Gastrocnemius medialis (tissue), 4 donors: ENCODE measurements around the gene SLC7A6OS. TPM values are rescaled to one million over a fixed set of nuclear protein-coding genes. Genes with fewer than 3 reads are reported as not detected.

ENCODE experiments used
- ATAC-seq, 2 donors: fragments of 150-250 bp; one replicate each; pipeline ENCODE4 v1.9.1; 2016
- DNase-seq, 2 donors: peaks; one replicate each; pipeline ENCODE4 v3.0.0-alpha.2; 2019
- H3K27ac ChIP-seq, 4 donors: fragments of 200-600 bp; sonication (generic); 1 replicate in 1 of 4; 2 replicates in 3 of 4; pipeline ENCODE4 v1.5.1; 2016 to 2018; ENCODE audit warnings: mild to moderate bottlenecking in 2 of 4, moderate library complexity in 1 of 4
- H3K27me3 ChIP-seq, 3 donors: fragments of 200-600 bp; sonication (generic) in 2 of 3; 1 replicate in 1 of 3; 2 replicates in 2 of 3; pipeline versions ENCODE4 v1.5.1 to v1.6.0; 2016 to 2019; ENCODE audit warnings: mild to moderate bottlenecking in 1 of 3, moderate library complexity in 1 of 3
- H3K36me3 ChIP-seq, 2 donors: fragments of 200-600 bp; sonication (generic) in 1 of 2; one replicate each; pipeline ENCODE4 v1.5.1; 2017 to 2018
- H3K4me1 ChIP-seq, 2 donors: fragments of 200-600 bp; sonication (generic) in 1 of 2; one replicate each; pipeline ENCODE4 v1.5.1; 2016 to 2017; ENCODE audit warnings: mild to moderate bottlenecking in 2 of 2
- H3K4me3 ChIP-seq, 4 donors: fragments of 200-600 bp; sonication (generic) in 3 of 4; 1 replicate in 1 of 4; 2 replicates in 3 of 4; pipeline ENCODE4 v1.5.1; 2016 to 2019; ENCODE audit warnings: mild to moderate bottlenecking in 2 of 4
- H3K9me3 ChIP-seq, 3 donors: fragments of 200-600 bp; sonication (generic) in 2 of 3; 1 replicate in 1 of 3; 2 replicates in 2 of 3; pipeline ENCODE4 v1.5.1; 2016 to 2019
- POLR2A ChIP-seq, 2 donors: fragments of 450-650 bp; IDR thresholded peaks; one replicate each; pipeline ENCODE4 v1.6.1; 2017; ENCODE audit warnings: antibody characterized with exemption in 2 of 2, mild to moderate bottlenecking in 2 of 2, moderate library complexity in 2 of 2
- in situ Hi-C, 4 donors: fragments of 200-750 bp; cut with MboI; loops; one replicate each; pipeline versions ENCODE4 v1.15.0 to v1.8.0; 2017; ENCODE audit warnings: low sequenced_read_pairs in 4 of 4
- intact Hi-C: fragments of 100-400 bp; cut with DNase I; formaldehyde crosslinking; loops from one replicate; pipeline ENCODE4 v1.15.1; 2023; ENCODE audit warnings: low total_unique reads
- total RNA-seq, 4 donors: library from RNA; depleted of rRNA; stranded (reverse); fragments of >200 nt; gene quantifications; one replicate each; pipeline versions ENCODE4 v1.1.0 to v1.2.3, GENCODE V29; 2016
- TF ChIP-seq, protein P1 (sequence below), 5 experiments: fragments of 450-650 bp in 3 of 5; fragments of 200-600 bp in 2 of 5; sonication (generic) in 2 of 5; IDR thresholded peaks in 4 of 5; conservative IDR thresholded peaks in 1 of 5; 1 replicate in 4 of 5; 2 replicates in 1 of 5; pipeline ENCODE4 v1.5.1; 2016 to 2019; ENCODE audit warnings: antibody characterized with exemption in 5 of 5, mild to moderate bottlenecking in 3 of 5, moderate library complexity in 3 of 5

The SLC7A6OS gene
- total RNA-seq, 4 donors from 2014 or later, result 5.0 to 8.8 (median 7.3) TPM

DNA sequence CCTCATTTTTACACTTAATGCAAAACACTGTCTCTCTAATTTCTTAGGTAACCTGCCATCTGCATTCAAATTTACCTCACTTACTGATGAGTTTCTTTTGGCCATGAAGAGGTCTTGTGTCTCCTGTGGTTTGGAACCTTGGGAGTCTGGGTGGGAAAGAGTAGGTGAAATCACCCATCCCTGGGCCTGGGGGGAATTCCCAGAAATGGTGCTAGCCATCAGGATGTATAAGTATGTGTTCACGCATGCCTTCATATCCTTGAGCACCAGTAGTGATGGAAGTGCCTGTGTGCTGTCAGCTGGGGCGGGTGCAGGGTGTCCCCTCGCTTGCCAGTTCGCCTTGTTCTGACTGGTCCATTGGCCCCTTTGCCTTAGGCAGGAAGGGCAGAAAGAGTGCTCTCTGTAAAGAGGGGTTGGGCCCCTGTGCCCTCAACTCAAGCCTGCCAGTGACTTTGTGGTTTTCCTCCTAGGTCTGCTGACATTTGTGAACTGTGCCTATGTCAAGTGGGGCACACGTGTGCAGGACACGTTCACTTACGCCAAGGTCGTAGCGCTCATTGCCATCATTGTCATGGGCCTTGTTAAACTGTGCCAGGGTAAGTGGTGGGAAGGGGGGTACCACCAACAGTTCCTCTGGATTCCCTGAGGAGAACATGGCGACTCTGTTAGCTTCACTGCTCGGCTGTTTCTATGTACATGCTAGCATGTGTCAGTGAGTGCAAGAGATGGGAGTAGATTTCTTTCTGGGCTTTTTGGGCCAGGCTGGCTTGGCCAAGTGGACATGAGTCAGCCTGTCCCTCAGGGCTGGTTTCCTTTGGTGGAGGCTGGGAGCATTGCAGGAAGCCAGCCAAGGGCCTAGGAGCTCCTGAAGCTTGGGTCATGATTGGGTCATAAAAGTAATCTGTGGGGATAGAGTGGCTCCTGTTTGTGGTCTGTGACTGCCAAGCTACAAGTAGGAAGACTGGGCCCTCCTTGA, 23.2 kb downstream of the SLC7A6OS start:
- DNase-seq (peak; percentile 96 to 99), ATAC-seq (peak; percentile 73 to 77)
- Histone ChIP-seq H3K27ac (peak overlapping the region; percentile 86 to 99 (median 95)), H3K4me1 (peaks cover 80 to 83% of the 10 kb centered on the region in 2 donors), H3K27me3 (no peaks in the 10 kb centered on the region), H3K9me3 (no peaks in the 10 kb centered on the region), H3K4me3 (no peak overlapping the region), H3K36me3 (peaks cover 0 to 52% of the 10 kb centered on the region in 2 donors)
- peak; percentile 48 to 60 for TF ChIP-seq POLR2A (IDR thresholded peaks at IDR 0.05)
- TF ChIP-seq, protein P1, sequence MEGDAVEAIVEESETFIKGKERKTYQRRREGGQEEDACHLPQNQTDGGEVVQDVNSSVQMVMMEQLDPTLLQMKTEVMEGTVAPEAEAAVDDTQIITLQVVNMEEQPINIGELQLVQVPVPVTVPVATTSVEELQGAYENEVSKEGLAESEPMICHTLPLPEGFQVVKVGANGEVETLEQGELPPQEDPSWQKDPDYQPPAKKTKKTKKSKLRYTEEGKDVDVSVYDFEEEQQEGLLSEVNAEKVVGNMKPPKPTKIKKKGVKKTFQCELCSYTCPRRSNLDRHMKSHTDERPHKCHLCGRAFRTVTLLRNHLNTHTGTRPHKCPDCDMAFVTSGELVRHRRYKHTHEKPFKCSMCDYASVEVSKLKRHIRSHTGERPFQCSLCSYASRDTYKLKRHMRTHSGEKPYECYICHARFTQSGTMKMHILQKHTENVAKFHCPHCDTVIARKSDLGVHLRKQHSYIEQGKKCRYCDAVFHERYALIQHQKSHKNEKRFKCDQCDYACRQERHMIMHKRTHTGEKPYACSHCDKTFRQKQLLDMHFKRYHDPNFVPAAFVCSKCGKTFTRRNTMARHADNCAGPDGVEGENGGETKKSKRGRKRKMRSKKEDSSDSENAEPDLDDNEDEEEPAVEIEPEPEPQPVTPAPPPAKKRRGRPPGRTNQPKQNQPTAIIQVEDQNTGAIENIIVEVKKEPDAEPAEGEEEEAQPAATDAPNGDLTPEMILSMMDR (IDR thresholded peaks at IDR 0.05 in 4 of 5, conservative IDR thresholded peaks at IDR 0.05 in 1 of 5), result peak in 4 of 5 experiments; percentile 20 to 50 (median 36)
- intact Hi-C loops, result loop anchor here (1.0 kb wide), 1 partner anchor 23 kb away; the partner anchor contains the start of gene SLC7A6OS
- in situ Hi-C loops, result no loop called here

DNA sequence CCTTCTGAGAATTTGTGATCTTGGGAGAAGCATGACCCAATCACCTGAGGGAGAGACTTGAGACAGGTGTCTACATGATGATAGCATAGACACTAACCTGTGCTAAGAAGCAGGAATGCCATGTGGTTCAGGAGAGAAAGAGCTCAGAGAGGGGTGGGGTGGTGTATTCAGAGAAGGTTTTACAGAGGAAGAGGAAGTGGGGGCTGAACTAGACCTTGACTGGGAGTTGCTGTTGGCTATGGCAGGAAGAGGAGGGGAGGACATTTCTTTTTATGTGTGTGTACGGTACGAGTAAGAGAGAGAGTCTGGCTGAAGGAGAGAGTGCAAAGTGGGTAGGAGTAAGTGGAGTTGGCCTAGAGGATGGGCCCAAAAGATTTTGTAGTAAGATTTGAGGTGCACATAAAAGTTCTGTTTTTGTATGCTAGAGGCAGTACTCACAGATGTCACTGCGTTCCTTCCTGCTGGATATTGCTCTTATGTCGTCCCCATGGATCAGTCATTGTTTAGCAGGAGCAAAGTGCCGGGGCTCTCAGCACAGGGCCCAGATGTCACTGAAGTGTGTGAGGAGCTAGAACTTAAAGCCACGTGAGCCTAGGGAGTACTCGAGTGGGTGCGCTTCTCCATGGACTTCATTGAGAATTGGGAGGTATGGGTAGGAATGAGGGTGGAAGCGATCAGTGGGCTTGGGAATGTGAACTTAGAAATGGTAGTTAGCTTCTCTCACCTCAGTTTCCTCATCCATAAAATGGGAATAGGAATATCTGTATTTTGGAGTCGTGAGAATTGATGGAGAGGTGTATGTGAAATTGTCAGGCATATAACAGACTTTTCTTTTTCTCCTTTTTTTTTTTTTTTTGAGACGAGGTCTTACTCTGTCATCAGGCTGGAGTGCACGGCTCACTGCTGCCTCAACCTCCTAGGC, 24.3 kb downstream of the SLC7A6OS start:
- Histone ChIP-seq H3K27me3 (no peaks in the 10 kb centered on the region), H3K27ac (peak overlapping the region; percentile 86 to 99 (median 95)), H3K9me3 (no peaks in the 10 kb centered on the region), H3K36me3 (peaks cover 0 to 48% of the 10 kb centered on the region in 2 donors), H3K4me3 (no peak overlapping the region), H3K4me1 (peaks cover 87 to 91% of the 10 kb centered on the region in 2 donors)
- ATAC-seq (no peak), DNase-seq (no peak)
- in situ Hi-C loops, result no loop called here
- intact Hi-C loops, result no loop called here
- TF ChIP-seq, protein P1 (IDR thresholded peaks at IDR 0.05 in 4 of 5, conservative IDR thresholded peaks at IDR 0.05 in 1 of 5), result no peak
- no peak for TF ChIP-seq POLR2A (IDR thresholded peaks at IDR 0.05)

DNA sequence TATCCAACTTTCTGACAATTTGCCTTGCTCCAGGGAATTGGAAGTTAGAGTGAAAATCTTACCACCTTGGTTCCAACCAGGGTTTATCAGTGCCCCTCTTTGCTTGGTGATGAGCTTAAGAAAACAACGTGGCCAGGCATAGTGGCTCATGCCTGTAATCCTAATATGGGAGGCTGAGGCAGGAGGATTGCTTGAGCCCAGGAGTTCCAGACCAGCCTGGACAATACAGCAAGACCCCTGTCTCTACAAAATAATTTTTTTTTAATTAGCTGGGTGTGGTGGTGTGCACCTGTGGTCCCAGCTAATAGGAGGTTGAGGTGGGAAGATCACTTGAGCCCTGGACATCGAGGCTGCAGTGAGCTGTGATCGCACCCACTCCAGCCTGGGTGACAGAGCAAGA, 25.1 kb downstream of the SLC7A6OS start:
- H3K36me3 ChIP-seq, result peaks cover 0 to 41% of the 10 kb centered on the region in 2 donors
- no peak overlapping the region for H3K4me3 ChIP-seq
- TF ChIP-seq POLR2A (IDR thresholded peaks at IDR 0.05), result no peak
- TF ChIP-seq, protein P1 (IDR thresholded peaks at IDR 0.05 in 4 of 5, conservative IDR thresholded peaks at IDR 0.05 in 1 of 5), result no peak
- peaks cover 88 to 93% of the 10 kb centered on the region in 2 donors for H3K4me1 ChIP-seq
- no peak for DNase-seq
- intact Hi-C loops, result no loop called here
- no peak for ATAC-seq
- no peaks in the 10 kb centered on the region for H3K27me3 ChIP-seq
- peak overlapping the region; percentile 86 to 99 (median 95) for H3K27ac ChIP-seq
- no peaks in the 10 kb centered on the region for H3K9me3 ChIP-seq
- in situ Hi-C loops, result no loop called here

DNA sequence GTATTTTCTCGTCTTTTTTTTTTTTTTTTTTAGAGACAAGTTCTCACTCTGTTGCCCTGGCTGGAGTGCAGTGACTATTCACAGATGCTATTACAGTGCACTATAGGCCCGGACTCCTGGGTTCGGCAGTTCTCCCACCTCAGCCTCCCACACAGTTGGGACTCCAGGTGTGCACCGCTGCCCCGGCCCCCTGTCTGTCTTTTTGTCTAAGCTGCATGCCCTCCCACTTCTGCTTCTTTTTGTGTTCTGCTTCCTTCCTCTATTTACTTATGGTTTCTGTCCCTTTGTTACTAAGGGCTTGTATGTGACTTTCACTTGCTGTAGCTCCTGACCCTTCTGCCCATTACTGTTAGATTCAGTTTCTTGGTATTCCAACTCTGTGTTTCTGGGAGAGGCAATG, 25.9 kb downstream of the SLC7A6OS start:
- TF ChIP-seq, protein P1 (IDR thresholded peaks at IDR 0.05 in 4 of 5, conservative IDR thresholded peaks at IDR 0.05 in 1 of 5), result no peak
- TF ChIP-seq POLR2A (IDR thresholded peaks at IDR 0.05), result no peak
- intact Hi-C loops (no loop called here), in situ Hi-C loops (no loop called here)
- Histone ChIP-seq H3K9me3 (no peaks in the 10 kb centered on the region), H3K27me3 (no peaks in the 10 kb centered on the region), H3K36me3 (peaks cover 0 to 33% of the 10 kb centered on the region in 2 donors), H3K4me1 (peaks cover 91 to 93% of the 10 kb centered on the region in 2 donors), H3K27ac (peak overlapping the region; percentile 86 to 99 (median 95)), H3K4me3 (peak overlapping the region in 2 of 4 donors; percentile 7 to 40)
- ATAC-seq (no peak), DNase-seq (no peak)
